ENCODE data around the gene DOC2A.

The DOC2A gene

GRCh38 chr16:29958756-29959155, 52.1 kb downstream of the DOC2A start:
- TF ChIP-seq CTCF (conservative IDR thresholded peaks at IDR 0.05; ENCODE audit: low read depth, low read length): no peak
- H3K4me3 ChIP-seq (ENCODE audit: low read depth, low read length): no peak overlapping the region
- DNase-seq (ENCODE audit: low read depth): no peak

Data from choroid plexus epithelial cell (primary cell).